NCI-H1930 (cell line): ENCODE results near the gene TMTC1.
"Not testable (repeated sequence)": the region's sequence is repeated elsewhere in the genome, so short reads cannot be mapped to it uniquely, and the experiment has no call there.

Experiments used
- DNase-seq, 2 experiments: peaks; one replicate each; lab custom pipeline; 2025; lab: John Stamatoyannopoulos, UW

TMTC1 gene

DNA sequence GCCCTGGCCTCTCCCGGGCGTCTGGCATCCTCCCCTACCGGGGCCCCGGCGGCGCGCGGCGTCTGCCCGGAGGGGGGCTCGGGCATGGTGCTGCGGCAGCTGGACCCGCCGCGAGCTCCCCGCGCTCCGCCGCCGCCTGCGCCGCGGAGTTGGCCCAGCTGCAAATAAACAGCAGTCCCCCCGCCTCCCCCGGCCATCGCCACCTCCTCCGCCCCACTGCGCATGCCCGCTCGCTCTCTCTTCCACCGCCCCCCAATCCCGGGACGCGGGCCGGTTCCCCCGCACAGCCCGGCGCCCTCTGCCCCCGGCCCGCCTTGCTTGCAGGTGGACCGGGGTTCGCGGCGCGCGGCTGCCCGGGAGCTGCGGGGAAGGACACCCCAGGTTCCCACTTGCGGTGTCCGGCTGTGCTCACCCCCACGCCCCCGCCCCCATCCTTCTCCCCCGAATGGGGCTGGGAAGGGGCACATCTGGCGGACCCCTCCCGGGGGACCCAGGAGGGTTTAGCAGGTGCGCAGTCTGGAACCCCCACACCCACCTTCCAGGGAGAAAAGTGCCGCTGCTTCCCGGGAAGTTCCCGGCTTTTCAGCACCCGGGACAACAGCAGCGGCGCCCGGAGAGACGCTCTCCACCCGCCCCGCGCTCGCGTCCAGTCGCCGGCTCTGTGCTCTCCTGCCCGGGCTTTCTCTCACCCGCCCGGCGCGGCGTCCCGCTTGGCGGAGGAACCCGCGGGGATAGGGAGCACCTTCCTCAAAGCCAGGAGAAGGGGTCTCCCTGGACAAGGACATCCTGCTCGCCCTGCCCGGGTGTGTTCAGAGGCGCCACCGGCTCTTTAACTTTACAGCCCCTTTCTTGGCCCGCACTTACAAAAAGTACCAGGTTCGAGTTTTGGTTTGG is at the start of gene TMTC1:
Gene TMTC1, minus strand, starts transcription at position 170 of the 894 bp plus-strand sequence. CDS start 191 bp downstream, outside the sequence.
- DNase-seq = peak; percentile 55 to 80

DNA sequence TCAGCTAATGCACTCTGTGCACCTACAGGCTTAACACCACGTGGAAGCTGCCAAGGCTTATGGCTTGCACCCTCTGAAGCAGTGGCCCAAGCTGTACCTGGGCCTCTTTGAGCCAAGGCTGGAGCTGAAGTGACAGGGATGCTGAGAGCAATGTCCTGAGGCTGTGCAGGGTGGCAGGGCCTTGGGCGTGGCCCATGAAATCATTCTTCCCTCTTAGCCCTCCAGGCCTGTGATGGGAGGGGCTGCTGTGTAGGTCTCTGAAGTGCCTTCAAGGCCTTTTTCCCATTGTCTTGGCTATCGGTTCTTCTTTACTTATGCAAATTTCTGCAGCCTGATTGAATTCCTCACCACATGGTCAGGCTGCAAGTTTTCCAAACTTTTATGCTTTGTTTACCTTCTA is 47.4 kb upstream of the TMTC1 start:
- no peak for DNase-seq

DNA sequence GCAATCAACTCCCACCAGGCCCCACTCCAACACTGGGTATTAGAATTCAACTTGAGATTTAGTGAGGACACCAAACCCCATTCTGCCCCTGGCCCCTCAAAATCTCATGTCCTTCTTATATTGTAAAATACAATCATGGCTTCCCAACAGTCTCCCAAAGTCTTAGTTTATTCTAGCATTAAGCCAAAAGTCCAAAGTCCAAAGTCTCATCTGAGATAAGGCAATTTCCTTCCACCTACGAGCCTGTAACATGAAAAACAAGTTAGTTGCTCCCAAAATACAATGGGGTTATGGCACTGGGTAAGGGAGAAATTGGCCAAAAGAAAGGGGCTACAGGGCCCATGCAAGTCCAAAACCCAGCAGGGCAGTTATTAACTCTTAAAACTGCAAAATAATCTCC is 46.6 kb upstream of the TMTC1 start:
- no peak for DNase-seq

DNA sequence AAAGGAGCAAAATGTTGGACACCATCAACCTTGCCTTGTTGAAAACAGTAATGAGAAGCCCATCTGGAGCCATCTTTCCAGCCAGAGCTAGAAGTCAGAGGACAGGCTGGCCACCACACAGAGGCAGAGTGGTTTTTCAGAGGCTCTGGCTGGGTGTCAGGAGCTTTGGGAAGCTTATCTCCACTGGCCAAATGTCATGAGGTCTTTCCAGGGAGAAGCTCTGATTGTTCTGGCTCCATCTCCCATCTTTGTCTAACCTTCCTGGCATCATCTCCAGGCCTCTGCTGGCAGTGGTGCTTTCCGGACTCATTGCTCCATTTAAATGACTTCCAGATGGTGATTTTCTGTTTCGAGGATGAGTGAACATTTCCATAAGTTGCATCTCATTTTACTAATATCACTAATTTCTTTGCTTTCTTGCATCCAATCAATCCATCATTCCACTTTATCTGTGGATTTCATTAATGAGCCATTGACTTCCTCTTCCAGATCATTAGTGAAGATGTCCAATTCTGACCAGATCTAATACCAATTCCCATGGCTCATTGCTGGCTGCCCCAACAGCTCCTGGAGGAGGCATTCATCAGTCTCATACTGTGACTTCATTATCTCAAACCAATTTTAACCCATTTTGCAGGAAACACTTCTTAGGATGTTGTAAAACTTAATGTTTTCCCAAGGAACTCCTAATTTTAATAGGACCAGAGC is 35.3 kb upstream of the TMTC1 start:
- DNase-seq = no peak

DNA sequence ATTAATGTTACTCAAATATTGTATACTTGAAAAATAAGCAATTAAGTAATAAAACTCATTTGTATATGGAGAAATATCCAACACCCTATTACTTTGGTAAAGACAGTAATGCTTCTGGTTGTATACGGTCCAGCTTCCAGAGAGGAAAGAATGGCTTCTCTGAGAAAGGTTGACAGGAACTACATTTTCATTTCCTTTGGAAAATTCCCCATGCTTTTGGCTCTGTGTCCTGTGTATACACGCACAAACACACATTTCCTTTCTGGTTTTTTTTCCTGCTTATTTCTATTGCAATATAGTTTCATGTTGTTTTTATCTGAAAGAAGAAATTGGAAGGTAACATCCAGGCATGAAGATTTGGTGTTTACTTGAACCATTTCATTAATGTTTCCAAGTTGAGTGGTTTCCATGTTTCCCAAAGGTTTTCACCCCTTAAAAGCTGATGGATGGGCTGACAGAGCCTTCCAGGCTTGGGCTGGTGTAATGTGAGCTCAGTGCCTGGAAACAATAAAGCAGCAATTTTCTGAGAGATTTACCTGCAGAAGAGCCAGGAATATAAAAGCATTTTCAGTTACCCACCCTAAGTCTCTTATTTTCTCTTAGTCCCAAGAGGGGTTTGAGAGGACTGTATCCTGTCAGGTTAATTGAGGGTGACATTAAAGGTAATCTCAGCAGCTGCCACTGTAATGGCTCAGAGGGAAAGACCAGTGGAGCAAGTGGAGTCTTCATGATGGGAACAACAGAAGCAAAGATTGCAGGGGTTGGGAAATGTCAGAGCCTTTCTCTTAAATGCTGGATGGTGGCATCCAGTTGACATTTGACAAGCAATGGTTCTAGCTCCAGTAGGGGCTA is 33.4 kb upstream of the TMTC1 start:
- DNase-seq = no peak

DNA sequence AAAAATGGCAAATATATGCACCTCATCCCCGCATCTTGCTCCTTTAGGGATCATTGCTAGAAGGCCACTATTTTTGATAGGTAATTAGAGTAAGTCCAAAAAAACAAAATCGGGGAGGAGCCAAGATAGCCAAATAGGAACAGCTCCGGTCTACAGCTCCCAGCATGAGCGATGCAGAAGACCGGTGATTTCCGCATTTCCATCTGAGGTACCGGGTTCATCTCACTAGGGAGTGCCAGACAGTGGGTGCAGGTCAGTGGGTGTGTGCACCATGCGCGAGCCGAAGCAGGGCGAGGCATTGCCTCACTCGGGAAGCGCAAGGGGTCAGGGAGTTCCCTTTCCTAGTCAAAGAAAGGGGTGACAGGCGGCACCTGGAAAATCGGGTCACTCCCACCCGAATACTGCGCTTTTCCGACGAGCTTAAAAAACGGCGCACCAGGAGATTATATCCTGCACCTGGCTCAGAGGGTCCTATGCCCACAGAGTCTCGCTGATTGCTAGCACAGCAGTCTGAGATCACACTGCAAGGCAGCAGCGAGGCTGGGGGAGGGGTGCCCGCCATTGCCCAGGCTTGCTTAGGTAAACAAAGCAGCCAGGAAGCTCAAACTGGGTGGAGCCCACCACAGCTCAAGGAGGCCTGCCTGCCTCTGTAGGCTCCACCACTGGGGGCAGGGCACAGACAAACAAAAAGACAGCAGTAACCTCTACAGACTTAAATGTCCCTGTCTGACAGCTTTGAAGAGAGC is 26.0 kb upstream of the TMTC1 start:
- DNase-seq = not testable (repeated sequence)

DNA sequence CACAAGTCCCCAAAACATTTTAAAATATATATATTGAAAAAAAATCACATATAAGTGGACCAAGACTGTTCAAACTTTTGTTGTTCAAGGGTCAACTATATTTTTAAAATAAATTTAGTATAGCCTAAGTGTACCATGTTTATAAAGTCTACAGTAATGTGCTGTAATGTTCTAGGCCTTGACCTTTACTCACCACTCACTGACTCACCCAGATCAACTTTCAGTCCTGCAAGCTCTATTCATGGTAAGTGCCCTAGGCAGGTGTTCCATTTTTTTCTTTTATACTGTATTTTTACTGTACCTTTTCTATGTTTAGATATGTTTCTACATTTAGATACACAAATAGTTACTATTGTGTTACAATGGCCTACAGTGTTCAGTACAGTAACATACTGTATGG is 23.4 kb upstream of the TMTC1 start:
- no peak for DNase-seq

DNA sequence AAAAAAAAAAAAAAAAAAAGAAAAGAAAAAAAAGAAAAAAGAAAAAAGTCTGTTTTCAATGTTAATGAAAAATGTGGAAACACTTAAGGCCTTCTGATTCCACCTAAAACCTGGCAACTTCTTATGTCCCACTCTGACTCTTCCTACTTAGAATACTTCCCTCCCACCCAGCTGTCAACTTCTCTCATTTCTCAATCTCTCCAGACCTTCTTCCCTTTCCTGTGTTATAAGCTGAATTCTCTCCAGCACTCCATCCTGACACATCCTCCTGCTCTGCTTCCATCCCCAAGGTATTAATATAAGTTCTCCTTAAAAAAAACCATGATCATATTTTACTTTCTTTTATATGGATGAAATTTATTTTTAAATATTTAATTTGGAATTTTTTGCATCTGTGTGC is 20.3 kb upstream of the TMTC1 start:
- DNase-seq = no peak

DNA sequence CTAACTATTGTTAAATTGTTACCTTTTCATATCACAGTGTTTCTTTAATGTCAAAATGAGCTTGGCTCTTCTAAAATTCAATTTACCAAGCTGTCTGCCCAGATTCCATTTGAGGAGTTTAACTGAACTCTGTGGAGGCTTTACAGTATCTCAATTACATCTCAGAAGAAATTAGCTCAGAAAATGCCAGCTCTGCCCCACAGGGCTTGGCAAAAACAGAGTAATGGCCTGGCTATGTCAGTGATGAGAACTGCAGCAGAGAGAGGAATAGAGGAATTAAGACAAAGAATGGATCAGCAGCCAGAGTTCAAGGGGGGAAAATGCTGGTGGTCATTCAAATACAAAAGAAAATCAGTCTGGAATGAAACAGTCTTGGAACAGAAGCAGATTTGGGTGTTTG is 15.8 kb upstream of the TMTC1 start:
- no peak for DNase-seq

DNA sequence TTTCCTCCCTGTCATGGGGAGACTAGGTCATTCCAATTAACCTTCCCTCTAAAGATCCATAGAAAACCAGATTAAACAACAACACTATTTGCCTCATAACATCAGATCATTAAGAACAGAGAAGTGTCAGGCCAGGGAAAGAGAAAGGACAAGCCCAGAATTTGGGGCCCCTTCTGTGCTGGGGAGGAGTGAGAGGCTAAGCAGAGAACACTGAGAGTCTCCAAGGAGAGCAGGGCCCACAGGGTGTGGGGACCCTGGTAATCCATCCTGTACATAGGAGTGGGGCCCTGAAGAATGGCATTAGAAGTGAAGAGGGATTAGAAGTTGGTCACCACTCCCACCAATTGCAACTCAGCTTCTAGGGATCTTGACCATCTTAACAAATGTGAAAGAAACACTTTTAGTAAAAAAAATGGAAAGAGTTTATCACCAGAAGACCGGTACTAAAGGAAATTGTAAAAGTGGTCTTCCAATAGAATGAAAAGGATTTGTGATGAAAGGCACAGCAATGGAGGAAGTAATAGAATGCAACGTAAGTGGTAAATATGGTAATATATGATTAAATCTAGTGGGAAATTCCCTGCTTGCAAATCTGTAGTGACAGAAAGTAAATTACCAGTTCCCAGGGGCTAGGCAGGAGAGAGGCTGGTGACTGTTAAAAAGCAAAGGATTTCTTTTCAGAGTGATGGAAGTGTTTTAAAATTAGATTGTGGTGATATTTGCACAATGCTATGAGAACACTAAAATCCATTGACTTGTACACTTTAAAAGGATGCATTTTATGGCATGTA is 14.0 kb upstream of the TMTC1 start:
- DNase-seq = no peak

DNA sequence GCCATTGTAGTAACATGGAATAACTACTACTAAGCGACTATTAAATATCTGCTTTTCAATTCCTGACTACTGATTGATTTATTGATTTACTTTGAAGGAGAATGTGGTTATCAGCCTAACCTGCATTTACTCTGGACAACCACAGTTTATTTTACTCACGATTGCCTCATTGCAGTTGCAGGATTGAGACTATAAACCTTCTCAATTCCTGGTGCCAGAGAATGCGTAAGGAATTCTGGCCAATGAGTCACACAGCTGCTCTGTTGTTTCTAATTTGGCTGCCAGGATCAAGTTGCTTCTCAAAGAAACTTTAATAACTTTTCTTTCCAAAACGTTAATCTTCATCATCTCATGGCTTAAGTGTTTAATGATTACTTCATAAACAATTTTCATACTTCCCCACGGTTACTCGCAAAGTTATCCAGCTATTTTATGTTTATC is 13.1 kb upstream of the TMTC1 start:
- DNase-seq = no peak

DNA sequence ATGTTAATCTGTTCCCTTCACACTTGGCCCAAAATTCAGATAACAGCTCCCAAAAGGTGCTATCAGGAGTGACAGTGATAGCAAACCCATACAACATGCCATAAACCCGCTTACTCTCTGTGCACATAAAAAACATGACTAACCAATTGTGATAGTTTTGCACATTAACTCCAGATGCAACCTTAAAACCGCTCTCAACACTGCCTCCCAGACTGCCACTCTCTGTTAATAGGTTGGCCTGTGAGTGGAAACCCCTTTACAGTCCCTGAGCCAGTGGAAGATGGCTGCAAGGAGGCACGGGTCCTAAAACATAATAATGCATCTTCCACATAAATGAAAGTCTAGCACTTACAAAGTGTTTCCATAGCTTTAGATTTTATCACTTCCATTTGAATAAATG is 12.0 kb upstream of the TMTC1 start:
- DNase-seq = no peak

DNA sequence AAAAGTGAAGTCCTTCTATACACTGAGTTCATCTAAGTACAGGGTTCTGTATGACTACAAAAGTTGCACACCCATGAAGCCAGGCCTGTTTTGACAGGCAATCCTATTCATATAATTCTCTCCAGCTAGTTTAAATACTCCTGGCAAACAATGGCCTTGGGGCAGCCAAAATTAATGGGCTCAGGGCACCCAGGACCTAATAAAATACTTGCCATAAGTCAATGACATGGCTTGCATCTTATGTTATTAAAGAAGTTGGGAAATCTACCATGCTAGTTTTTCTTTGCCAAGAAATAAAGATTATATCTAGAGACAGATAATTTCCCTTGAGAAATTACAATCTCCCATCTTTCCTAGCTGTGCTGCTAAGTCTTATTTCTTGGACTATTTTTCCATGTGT is 11.1 kb upstream of the TMTC1 start:
- no peak for DNase-seq

DNA sequence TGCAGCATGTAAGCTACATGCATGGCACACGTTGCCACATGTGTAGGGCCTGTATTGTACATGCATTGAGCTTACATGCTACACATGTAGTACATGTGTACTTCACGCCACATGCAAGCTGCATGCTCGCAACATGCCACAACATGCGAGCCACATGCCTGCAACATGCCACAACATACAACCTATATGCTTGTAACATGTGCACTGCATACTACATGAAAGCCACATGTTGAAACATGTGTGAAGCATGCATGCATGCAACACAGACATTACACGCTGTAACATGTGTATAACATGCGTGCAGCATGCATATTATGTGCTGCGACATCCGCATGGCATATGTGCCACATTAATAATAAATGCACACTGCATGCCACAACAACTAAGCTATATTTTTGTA is 9.1 kb upstream of the TMTC1 start:
- DNase-seq = no peak

DNA sequence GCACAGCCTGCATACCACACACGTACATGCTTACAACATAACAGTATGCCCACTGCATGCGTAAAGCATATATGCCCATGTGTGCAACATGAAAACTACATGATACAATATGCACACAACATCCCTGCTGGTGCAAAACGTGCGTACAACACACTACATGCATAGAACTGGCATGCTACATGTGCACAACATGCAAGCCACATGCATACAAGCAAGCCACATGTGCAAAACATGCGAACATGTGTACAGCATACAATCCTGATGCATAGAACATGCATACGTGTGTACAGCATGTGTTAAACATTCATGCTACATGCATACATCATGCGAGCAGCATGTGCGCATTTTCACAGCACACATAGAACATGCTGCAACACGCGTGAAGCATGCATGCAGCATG is 8.4 kb upstream of the TMTC1 start:
- DNase-seq = no peak

DNA sequence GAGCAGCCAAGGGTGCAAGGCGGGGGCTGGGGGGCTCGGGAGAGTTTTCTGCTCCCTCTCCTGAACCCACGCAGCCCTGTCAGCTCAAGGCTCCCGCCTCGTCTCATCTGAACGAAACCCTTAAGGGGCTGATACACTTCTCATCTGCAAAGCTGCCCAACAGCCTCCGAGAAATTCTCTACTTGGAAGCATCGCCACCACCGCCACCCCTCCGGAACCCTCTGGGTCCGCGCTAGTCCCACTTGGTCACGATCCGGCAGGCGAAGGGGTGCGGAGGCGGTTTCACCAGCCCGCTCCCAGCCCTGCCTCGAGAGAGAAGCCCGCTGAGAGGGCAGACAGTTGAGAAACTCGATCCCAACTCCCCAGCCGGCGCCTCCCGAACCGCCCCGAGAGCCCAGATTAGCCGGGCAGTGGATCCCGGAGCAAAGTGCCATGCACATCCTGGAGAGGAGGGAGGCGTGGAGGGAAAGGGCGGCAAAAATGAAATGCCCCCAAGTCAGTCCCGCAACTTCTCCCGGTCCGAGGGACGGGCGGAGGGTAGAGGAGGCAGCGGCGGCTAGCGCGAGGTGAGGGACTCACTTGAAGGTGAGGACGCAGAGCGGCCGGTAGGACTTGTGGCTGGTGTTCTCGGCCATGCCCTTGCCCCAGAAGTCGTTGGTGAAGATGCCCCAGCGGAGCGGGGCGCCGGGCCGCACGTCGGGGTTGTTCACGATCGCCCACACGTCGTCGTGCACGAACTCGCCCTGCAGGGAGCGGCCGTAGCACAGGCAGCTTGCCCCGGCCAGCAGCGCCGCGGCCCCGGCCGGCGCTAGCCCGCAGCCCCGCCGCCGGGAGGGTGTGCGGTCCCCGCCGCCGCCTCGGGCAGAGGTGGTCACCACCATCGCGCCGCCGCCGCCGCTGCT is 620 bp downstream of the TMTC1 start:
- peak; percentile 12 to 48 for DNase-seq

DNA sequence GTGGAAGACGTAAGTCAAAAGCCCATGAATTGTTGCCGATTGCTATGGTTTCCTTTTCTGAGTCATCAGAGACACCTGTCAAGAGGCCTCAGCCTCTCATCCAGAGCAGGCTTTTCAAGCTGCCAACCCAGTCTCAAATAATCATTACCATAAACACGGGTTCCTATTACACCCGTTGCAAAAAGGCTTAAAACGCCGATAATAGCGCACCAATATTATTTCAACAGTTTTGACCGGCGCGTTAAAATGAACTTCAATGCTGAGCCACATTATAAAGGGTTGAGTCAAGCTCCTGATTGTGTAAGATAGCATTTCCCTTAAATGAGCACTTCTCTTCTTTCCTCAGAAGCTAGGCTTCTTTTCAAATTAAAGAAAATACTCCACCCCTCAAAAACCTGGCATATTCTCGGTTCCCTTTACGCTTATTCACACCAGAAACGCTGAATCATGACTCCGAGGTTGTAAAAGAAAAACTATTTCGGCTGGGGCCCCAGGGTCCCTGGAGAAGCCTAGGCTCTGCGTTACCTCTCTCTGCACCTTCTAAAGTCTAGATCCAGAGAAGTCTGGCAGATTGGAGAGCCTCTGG is 1.4 kb downstream of the TMTC1 start:
- DNase-seq = peak in 1 of 2 experiments; percentile 12

DNA sequence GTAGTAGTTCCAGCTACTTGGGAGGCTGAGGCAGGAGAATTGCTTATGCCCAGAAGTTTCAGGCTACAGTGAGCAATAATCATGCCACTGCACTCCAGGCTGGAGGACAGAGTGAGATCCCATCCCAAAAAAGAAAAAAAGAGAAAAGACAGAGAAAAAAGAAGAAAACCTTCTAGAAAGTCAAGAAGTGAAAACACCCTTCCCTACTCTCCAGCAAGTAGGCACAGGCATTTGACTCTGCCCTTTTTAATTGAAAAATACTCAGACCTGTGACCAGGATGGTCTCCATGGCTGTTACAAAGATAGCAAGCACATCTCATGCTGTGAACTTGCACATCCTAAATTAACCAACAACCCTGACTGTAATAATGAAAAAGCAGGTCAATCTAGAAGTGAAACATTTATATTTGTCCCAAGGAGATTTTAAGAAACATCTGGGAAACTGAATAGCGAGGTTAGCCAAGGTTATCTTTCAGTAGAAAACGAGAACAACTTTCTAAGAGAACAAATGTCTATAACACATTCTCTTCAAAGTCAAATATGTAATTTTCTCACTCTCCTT is 2.0 kb downstream of the TMTC1 start:
- no peak for DNase-seq

DNA sequence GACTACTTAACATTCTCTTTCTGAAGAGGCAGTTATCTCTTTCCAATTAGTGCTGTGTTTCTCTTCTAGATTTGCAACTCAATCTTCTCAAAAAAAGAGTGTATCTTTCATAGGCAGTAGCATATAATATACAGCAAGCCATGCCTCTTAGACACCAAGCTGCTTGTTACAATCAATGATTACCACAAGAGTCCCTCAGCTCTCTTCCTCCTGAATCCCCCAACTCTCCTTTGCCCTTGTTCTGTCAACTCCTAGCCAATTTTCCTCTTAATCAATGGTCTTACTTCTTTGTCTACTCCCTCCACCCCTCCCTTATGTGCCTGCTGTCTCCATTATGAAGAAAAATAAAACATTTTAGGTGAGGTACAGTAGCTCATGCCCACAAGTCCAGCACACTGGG is 2.6 kb downstream of the TMTC1 start:
- DNase-seq = no peak
